ENCODE results near the gene DHX34. TPM values are rescaled to one million over a fixed set of nuclear protein-coding genes. Genes with fewer than 3 reads are reported as not detected.

DHX34 gene
- total RNA-seq, 1 donor from 2014 or later: 31.7 TPM

DNA sequence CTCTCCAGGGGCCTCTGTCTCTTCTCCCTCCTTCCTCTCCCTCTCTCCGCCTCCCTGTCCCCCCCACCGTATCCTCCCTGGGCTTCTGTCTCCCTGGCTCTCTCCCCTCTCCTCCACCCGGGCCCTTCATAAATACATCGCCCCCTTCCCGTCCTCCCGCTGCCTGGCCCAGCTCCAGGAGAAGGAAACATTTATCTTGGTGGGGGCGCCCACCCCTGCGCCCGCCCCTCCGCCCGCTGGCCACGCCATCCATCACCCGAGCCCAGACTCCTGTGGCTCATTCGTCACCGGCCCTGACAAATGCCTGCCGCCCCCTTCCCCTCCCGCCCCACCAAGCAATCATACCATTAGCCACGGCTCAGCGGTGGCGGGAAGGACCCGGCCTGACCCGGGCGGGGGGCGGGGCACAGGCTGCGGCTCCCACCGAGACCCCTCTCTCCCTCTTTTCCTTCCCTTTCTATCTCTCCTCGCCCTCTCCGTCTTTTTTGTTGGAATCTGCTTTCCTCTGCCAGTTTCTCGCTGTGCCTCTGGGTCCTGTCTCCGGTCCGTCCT, 72.8 kb downstream of the DHX34 start:
- Mint-ChIP-seq H3K9me3 (no peaks in the 10 kb centered on the region), H3K27me3 (ENCODE audit: low read depth) (peaks cover 9% of the 10 kb centered on the region), H3K36me3 (peaks cover under 1% of the 10 kb centered on the region), H3K4me1 (peaks cover 58% of the 10 kb centered on the region), H3K27ac (peak overlapping the region; percentile 96), H3K4me3 (peak overlapping the region; percentile 52)
- TF ChIP-seq, protein P1, sequence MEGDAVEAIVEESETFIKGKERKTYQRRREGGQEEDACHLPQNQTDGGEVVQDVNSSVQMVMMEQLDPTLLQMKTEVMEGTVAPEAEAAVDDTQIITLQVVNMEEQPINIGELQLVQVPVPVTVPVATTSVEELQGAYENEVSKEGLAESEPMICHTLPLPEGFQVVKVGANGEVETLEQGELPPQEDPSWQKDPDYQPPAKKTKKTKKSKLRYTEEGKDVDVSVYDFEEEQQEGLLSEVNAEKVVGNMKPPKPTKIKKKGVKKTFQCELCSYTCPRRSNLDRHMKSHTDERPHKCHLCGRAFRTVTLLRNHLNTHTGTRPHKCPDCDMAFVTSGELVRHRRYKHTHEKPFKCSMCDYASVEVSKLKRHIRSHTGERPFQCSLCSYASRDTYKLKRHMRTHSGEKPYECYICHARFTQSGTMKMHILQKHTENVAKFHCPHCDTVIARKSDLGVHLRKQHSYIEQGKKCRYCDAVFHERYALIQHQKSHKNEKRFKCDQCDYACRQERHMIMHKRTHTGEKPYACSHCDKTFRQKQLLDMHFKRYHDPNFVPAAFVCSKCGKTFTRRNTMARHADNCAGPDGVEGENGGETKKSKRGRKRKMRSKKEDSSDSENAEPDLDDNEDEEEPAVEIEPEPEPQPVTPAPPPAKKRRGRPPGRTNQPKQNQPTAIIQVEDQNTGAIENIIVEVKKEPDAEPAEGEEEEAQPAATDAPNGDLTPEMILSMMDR (IDR thresholded peaks at IDR 0.05; ENCODE audit: unreplicated experiment): no peak
- peak; percentile 47 to 67 for DNase-seq (ENCODE audit: low spot score in 2 of 2, unreplicated experiment in 2 of 2)

DNA sequence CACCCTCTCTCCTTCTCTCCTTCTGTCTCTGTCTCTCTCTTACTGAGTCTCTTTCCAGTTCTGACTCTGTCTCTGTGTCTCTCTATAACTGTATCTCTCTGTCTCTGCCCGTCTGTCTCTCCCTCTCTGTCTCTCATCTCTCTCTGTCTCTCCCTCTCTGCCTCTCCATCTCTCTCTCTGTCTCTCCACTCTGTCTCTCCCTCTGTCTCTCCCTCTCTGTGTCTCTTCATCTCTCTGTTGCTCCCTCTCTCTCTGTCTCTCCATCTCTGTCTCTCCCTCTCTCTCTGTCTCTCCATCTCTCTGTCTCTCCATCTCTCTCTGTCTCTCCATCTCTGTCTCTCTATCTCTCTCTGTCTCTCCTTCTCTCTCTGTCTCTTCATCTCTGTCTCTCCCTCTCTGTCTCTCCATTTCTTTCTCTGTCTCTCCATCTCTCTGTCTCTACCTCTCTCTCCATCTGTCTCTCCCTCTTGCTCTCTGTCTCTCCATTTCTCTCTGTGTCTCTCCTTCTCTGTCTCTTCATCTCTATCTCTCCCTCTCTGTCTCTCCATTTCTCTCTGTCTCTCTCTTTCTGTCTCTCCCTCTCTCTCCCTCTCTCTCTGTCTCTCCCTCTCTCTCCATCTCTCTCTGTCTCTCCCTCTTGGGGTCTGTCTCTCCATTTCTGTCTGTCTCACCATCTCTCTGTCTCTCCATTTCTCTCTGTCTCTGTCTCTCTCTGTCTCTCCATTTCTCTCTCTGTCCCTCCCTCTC, 73.5 kb downstream of the DHX34 start:
- H3K4me3 Mint-ChIP-seq: peak overlapping the region; percentile 52

DNA sequence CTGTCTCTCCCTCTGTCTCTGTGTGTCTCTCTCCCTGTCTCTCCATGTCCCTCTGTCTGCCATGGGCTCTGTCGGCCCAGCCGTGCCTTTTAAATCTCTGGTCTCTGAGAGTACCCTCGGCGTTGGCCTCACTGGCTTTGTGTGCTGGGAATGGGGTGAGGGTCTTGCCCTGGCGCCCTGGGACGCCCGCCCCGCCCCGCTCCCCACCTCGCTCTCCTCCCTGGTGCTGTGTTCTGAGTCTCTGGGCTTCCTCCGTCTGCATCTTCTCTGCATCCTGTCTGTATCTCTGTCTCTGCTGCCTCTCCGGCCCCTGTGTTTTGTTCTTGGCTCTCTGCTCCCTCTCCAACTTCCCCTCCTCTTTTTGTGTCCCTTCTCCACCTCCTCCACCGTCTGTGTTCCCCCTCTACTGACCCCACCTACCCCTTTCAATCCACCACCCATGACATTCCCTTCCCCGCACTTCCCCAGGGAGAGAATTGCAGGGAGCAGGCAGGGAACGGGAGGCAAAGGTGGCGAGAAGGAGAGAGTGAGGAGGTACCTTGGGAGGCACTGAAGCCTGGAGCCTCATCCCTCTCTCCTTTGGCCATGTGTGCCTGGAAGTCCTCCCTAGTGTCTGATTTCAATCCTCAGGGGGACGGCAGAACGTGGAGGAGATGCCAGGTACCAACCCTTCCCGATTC, 74.2 kb downstream of the DHX34 start:
- TF ChIP-seq, protein P1 (IDR thresholded peaks at IDR 0.05; ENCODE audit: unreplicated experiment): no peak
- Mint-ChIP-seq H3K27me3 (ENCODE audit: low read depth) (peaks cover 9% of the 10 kb centered on the region), H3K27ac (peak overlapping the region; percentile 84), H3K4me1 (peaks cover 44% of the 10 kb centered on the region), H3K4me3 (peak overlapping the region; percentile 52), H3K9me3 (no peaks in the 10 kb centered on the region), H3K36me3 (no peaks in the 10 kb centered on the region)
- DNase-seq (ENCODE audit: low spot score in 2 of 2, unreplicated experiment in 2 of 2): no peak

More for the DNA sequence above, 73.5 kb downstream of the DHX34 start:
- Mint-ChIP-seq H3K4me1 (peaks cover 52% of the 10 kb centered on the region), H3K9me3 (no peaks in the 10 kb centered on the region), H3K36me3 (no peaks in the 10 kb centered on the region), H3K27me3 (ENCODE audit: low read depth) (peaks cover 9% of the 10 kb centered on the region), H3K27ac (peak overlapping the region; percentile 84)
- no peak for DNase-seq (ENCODE audit: low spot score in 2 of 2, unreplicated experiment in 2 of 2)
- TF ChIP-seq, protein P1 (IDR thresholded peaks at IDR 0.05; ENCODE audit: unreplicated experiment): no peak

DNA sequence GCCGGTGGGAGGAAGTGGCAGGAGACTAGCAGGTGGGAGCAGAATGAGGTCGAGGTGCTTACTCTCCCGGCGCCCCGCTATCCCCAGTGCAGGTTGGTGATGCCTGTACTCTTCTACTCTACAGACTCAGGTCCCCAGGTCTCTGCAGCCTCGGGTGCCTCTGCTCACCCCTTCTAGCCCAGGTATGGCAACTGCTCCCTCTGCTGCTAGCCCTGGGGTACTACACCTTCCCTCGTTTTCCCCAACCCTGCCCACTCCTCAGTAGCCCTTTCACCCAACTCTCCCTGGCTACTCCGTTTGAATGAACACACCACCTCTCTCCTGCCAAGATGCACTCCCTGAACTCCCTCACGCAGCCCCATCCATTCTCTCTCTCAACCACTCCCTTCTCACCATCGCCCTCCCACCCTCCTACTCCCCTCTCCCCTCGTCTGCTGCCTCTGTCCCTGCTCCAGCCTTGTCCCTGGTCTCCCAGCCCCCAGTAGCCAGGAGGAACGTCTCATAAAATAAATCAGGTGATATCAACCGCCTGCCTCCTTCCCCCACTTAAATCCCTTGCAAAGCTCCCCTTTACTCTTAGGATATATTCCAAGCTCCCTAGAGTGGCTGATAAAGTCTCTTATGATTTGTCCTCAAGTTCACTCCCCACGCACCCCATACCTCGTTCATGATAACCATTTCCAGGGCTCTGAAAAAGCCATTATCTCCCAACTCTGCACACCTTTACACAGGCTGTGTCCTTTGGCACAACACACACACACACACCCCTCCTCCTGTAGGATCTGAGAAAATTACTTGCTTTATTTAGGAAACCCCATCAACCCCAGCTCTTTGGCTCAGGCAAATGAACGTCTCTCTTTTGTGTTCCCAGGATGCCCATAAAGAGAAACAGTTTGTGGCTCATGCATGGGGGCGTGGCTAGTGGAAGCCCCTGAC, 78.4 kb downstream of the DHX34 start:
- no peak overlapping the region for H3K4me3 Mint-ChIP-seq
- H3K27ac Mint-ChIP-seq: no peak overlapping the region

More for the DNA sequence above, 78.4 kb downstream of the DHX34 start:
- H3K9me3 Mint-ChIP-seq: no peaks in the 10 kb centered on the region
- TF ChIP-seq, protein P1 (IDR thresholded peaks at IDR 0.05; ENCODE audit: unreplicated experiment): peak; percentile 91
- no peaks in the 10 kb centered on the region for H3K36me3 Mint-ChIP-seq
- peaks cover 28% of the 10 kb centered on the region for H3K27me3 Mint-ChIP-seq (ENCODE audit: low read depth)
- peaks cover 22% of the 10 kb centered on the region for H3K4me1 Mint-ChIP-seq
- DNase-seq (ENCODE audit: low spot score in 2 of 2, unreplicated experiment in 2 of 2): peak in 1 of 2 experiments; percentile 93

Measured in mesothelial cell of epicardium (in vitro differentiated cells).